ENCODE data around the gene TBC1D20.
A peak's percentile ranks its signal among the peaks of the same experiment; 100 is the strongest.
"Not testable (repeated sequence)": the region's sequence is repeated elsewhere in the genome, so short reads cannot be mapped to it uniquely, and the experiment has no call there.

Gene TBC1D20, protein sequence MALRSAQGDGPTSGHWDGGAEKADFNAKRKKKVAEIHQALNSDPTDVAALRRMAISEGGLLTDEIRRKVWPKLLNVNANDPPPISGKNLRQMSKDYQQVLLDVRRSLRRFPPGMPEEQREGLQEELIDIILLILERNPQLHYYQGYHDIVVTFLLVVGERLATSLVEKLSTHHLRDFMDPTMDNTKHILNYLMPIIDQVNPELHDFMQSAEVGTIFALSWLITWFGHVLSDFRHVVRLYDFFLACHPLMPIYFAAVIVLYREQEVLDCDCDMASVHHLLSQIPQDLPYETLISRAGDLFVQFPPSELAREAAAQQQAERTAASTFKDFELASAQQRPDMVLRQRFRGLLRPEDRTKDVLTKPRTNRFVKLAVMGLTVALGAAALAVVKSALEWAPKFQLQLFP

DNA sequence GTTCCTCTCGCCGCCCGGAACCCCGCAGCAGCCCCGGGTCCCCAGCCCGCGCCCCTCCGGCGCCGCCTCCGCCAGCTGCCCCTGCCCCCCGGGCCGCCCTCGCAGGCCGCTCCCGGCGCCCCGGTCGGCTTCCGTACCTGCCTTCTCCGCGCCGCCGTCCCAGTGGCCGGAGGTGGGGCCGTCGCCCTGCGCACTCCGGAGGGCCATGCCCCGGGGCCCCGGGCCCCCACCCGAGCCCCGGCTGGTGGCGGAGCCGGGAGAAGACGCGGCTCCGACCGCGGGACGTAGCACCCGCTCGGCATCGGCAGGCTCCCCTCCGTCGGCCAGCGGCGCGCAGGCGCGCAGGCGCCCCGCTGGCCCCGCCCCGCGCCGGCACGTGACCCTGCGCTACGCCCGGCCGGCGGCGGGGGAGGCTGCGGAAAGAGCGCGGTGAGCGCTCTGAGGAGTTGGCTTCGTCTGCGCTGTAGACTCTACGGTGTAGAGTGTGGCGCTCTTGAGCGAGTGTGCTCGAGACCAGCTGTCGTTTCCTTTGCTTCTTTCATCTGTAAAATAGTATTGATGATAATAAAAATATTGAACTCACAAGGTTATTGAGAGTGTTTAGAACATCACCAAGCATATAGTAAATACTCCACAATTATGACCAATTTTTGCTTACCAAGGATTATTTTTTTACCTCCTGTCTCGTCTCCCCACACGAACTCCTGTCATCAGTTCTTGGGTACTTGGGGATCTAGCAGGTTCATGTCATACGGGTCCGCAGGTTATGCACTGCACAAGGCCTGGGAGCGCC lies at the start of gene TBC1D20:
TSS of gene TBC1D20 (minus strand) at position 335 of the 793 bp plus-strand sequence. CDS start at position 207, 128 bp downstream.
- TF ChIP-seq, protein P1, sequence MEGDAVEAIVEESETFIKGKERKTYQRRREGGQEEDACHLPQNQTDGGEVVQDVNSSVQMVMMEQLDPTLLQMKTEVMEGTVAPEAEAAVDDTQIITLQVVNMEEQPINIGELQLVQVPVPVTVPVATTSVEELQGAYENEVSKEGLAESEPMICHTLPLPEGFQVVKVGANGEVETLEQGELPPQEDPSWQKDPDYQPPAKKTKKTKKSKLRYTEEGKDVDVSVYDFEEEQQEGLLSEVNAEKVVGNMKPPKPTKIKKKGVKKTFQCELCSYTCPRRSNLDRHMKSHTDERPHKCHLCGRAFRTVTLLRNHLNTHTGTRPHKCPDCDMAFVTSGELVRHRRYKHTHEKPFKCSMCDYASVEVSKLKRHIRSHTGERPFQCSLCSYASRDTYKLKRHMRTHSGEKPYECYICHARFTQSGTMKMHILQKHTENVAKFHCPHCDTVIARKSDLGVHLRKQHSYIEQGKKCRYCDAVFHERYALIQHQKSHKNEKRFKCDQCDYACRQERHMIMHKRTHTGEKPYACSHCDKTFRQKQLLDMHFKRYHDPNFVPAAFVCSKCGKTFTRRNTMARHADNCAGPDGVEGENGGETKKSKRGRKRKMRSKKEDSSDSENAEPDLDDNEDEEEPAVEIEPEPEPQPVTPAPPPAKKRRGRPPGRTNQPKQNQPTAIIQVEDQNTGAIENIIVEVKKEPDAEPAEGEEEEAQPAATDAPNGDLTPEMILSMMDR (IDR thresholded peaks at IDR 0.05; ENCODE audit: low read depth, low read length, missing control alignments), result peak; percentile 32
- in situ Hi-C loops (cut with HindIII; ENCODE audit: low sequenced_read_pairs), result no loop called here
- H3K4me3 ChIP-seq (ENCODE audit: low read depth, low read length), result peak within 1 kb of the TSS; percentile 67
- peak; percentile 60 for DNase-seq (ENCODE audit: low read depth)

DNA sequence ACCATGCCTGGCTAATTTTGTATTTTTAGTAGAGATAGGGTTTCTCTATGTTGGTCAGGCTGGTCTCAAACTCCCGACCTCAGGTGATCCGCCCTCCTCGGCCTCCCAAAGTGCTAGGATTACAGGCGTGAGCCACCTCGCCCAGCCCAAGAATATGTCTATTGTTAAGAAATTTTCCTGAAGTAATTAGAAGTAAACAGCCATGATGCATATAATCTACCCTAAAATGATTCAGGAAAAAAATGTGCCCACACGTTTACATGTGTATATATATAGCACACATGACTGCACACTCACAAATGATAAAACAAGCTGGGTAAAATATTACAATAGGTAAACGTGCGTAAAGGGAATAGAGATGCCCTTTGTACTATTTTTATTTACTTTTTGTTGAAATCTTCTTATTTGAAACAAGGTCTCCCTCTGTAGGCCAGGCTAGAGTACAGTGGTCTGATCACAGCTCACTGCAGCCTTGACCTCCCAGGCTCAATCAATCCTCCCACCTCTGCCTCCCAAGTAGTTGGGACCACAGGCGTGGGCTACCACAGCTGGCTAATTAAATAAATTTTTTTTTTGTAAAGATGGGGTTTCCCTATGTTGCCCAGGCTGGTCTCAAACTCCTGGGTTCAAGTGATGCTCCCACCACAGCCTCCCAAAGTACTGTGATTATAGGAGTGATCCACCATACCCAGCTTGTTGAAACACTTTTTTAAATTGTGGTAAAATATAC lies 48.2 kb upstream of the TBC1D20 start:
- in situ Hi-C loops (cut with HindIII; ENCODE audit: low sequenced_read_pairs); DNase-seq (ENCODE audit: low read depth); H3K4me3 ChIP-seq (ENCODE audit: low read depth, low read length): not testable (repeated sequence)

DNA sequence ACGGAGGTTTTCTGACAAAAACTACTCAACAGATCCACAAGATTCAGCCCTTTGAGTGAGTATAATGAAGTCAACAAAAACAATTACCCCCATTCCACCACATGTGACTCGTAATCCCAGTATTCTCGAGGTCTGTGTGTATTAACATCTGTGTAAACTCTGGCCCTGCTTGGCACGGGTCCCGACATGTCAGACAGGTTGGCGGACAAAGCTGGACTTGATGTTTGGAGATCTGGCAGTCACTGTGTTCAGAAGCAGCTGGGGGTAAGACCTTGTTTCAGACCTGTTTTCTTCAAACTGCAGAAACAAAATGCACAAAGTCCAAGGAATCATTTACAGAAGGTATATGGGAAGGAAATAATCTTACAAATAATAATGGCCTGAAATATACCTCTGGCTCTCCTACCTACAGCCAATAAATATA lies 46.0 kb upstream of the TBC1D20 start:
- DNase-seq (ENCODE audit: low read depth); H3K4me3 ChIP-seq (ENCODE audit: low read depth, low read length); in situ Hi-C loops (cut with HindIII; ENCODE audit: low sequenced_read_pairs): not testable (repeated sequence)

DNA sequence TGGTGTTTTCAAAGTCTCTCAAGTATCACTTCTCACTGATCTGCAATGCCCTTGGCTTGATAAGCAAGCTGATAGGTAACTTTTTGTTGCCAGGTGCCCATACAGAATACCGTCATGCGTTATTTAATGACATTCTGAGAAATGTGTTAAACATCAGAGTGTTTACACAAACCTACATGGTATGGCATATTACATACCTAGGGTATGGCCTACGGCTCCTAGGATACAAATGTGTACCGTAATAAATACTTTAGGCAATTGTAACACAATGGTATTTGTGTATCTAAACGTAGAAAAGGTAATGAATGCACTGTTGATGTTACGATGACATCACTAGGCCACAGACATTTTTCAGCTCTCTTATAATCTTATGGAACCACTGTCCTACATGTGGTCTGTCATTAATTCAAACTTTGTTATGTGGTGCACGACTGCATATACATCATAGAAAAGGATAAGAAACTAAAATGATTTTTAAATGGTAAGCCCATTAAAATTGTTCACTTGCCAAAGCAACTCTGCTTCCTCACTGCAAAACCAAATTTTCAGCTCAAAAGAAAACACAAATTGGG lies 45.5 kb upstream of the TBC1D20 start:
- TF ChIP-seq, protein P1 (IDR thresholded peaks at IDR 0.05; ENCODE audit: low read depth, low read length, missing control alignments), result no peak
- H3K4me3 ChIP-seq (ENCODE audit: low read depth, low read length), result no peak overlapping the region
- in situ Hi-C loops (cut with HindIII; ENCODE audit: low sequenced_read_pairs), result no loop called here
- no peak for DNase-seq (ENCODE audit: low read depth)

DNA sequence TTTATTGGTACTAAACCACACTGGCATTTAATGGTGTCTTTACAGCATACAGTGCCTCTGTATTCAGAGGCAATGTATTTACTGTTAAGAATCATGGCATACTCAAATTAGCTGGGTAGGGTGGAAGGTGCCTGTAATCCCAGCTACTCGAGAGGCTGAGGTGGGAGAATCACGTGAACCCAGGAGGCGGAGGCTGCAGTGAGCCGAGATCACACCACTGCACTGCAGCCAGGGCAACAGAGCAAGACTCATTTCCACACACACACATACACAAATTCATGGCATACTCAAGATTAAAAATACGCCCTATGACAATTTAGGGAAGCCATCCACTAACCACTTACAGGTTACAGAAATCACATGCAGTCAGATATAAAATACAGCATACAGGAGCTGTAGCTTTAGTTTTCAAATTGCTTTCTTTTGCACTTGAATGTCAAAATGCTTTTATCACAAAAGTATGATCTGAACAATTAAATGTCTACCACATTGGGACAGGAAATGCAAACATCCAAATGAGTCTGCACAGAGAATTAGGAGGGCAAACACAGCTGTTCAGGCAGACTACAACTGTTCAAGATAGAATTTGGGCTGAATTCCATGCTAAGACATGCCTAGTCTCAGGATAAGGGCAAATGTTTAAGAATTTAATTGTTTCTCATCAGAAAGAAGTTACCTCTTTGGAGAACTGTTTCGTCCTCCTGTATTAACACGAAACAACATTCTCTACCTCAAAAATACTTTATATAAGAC lies 44.8 kb upstream of the TBC1D20 start:
- TF ChIP-seq, protein P1 (IDR thresholded peaks at IDR 0.05; ENCODE audit: low read depth, low read length, missing control alignments), result no peak
- H3K4me3 ChIP-seq (ENCODE audit: low read depth, low read length), result no peak overlapping the region
- no peak for DNase-seq (ENCODE audit: low read depth)
- in situ Hi-C loops (cut with HindIII; ENCODE audit: low sequenced_read_pairs), result no loop called here

DNA sequence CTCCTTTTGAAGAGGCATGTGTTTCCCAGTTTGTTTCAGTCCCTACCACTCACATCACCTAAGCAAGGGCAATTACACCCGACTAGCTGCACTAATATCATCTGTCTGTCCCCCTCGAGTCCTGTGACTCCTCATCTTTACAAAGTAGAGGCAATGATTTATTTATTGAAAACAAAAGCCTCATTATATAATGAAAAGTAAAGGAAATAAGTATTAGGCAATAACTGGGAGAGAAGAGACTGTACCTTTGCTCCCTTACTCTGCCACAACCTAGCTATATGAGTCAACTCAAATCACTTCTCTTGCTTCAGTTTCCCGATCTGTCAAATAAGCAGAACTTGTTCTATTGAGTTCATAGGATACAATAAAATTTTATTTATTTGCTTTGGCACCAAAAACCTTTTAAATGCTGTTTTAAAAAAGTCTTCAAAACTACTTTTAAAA lies 42.3 kb upstream of the TBC1D20 start:
- H3K4me3 ChIP-seq (ENCODE audit: low read depth, low read length), result no peak overlapping the region
- in situ Hi-C loops (cut with HindIII; ENCODE audit: low sequenced_read_pairs), result no loop called here
- TF ChIP-seq, protein P1 (IDR thresholded peaks at IDR 0.05; ENCODE audit: low read depth, low read length, missing control alignments), result no peak
- no peak for DNase-seq (ENCODE audit: low read depth)

Data from astrocyte of the cerebellum (primary cell).